ENCODE measurements around the gene CARM1. TPM values are rescaled to one million over a fixed set of nuclear protein-coding genes. Genes with fewer than 3 reads are reported as not detected.
"Not testable (repeated sequence)": the region's sequence is repeated elsewhere in the genome, so short reads cannot be mapped to it uniquely, and the experiment has no call there.

CARM1 gene
- polyA plus RNA-seq, 3 donors, result 17.3 to 28.9 (median 22.4) TPM

GRCh38 chr19:10919352-10920287 lies 48.3 kb downstream of the CARM1 start:
- 44 to 86% (median 83%) methylated on average over 26 of the region's 26 CpGs for WGBS, 3 donors
- no peak overlapping the region for H3K27ac ChIP-seq (ENCODE audit: low read depth, low read length)

DNA sequence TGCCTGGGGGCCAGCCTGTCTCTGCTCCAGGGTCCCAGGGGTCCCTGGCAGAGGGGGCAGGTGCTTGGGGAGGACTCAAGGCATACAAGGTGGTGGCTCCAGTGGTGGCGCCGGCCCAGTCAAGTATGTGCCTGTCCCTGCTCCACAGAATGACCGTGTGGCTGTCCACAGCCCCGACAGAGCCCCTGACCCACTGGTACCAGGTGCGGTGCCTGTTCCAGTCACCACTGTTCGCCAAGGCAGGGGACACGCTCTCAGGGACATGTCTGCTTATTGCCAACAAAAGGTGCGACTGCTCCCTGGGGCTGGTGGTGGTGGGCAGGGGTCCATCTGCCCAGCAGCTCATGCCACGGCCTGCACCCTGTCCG lies 48.9 kb downstream of the CARM1 start:
- WGBS, 3 donors, result 89 to 94% (median 93%) methylated on average over 10 of the region's 10 CpGs
- no peak overlapping the region for H3K27ac ChIP-seq (ENCODE audit: low read depth, low read length)

- WGBS, 3 donors, result 86 to 91% (median 89%) methylated on average over 16 of the region's 16 CpGs
- H3K27ac ChIP-seq (ENCODE audit: low read depth, low read length), result no peak overlapping the region
Observed at GRCh38 chr19:10920781-10921180, 49.4 kb downstream of the CARM1 start.

DNA sequence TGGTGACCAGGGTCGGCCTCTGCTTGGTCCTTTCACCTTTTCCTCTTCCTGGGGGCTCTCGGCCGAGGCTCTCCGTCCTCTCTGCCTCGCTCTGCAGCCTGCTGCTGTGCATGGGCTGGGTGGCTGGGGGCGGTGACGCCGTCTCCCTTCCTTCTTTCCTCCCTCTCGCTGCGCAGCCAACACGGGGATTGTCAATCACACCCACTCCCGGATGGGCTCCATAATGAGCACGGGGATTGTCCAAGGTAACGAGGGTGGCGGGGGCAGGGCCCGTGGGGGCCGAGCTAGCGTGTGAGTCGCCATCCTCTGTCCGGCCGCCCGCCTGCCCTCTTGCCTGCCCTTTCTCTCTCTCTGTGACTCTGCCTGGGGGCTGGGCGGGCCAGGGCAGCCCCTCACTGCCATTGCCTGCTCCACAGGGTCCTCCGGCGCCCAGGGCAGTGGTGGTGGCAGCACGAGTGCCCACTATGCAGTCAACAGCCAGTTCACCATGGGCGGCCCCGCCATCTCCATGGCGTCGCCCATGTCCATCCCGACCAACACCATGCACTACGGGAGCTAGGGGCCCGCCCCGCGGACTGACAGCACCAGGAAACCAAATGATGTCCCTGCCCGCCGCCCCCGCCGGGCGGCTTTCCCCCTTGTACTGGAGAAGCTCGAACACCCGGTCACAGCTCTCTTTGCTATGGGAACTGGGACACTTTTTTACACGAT lies 50.0 kb downstream of the CARM1 start:
- WGBS, 3 donors, result 85 to 89% (median 88%) methylated on average over 41 to 43 of the region's 43 CpGs
- H3K27ac ChIP-seq (ENCODE audit: low read depth, low read length), result no peak overlapping the region

- H3K27ac ChIP-seq (ENCODE audit: low read depth, low read length), result no peak overlapping the region
- WGBS, 3 donors, result 83 to 85% (median 83%) methylated on average over 32 to 33 of the region's 33 CpGs
Observed at GRCh38 chr19:10921910-10922637, 50.7 kb downstream of the CARM1 start.

- 92 to 93% (median 92%) methylated on average over 13 of the region's 13 CpGs for WGBS, 3 donors
- H3K27ac ChIP-seq (ENCODE audit: low read depth, low read length), result no peak overlapping the region
Observed at GRCh38 chr19:10922638-10923014, 51.3 kb downstream of the CARM1 start.

DNA sequence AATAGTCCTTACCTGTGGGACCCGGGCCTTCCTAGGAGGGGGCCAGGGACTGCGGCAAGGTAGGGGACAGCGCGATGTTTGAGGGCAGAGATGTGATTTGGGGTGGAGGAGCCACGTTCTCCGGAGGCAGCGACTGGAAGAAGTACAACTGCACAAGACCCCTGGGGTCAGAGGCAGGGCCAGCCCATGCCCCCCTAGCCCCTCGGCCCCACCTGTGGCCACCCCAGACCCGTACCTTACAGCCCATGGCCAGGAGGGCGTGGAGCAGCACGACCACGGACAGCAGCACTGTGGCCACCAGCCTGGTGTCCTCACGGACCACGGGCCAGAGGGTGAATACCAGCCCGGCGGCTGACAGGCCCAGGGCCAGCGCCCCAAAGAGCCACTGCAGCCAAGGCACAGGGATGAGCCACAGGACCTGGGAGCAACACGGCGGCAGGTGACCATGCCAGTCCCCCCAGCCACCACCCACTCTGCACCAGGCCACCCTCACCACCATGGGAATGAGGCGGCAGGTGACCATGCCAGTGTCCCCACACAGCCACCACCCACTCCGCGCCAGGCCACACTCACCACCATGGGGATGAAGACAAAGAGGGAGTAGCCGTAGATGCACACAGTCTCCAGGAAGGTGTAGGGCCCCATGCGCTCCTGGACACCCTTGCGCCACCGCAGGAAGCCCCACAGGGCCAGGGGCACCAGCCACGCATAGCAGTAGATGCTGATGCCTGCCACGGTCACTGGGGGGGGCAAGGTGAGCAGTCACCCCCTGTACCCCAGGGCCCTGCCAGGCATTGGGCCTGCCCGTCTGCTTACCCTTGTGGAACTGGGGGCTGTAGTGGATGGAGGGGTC lies 52.1 kb downstream of the CARM1 start:
- 91 to 93% (median 92%) methylated on average over 29 of the region's 29 CpGs for WGBS, 3 donors
- H3K27ac ChIP-seq (ENCODE audit: low read depth, low read length), result no peak overlapping the region

- WGBS, 3 donors, result 76 to 86% (median 86%) methylated on average over 13 of the region's 13 CpGs
- no peak overlapping the region for H3K27ac ChIP-seq (ENCODE audit: low read depth, low read length)
Observed at GRCh38 chr19:10924597-10924996, 53.2 kb downstream of the CARM1 start.

DNA sequence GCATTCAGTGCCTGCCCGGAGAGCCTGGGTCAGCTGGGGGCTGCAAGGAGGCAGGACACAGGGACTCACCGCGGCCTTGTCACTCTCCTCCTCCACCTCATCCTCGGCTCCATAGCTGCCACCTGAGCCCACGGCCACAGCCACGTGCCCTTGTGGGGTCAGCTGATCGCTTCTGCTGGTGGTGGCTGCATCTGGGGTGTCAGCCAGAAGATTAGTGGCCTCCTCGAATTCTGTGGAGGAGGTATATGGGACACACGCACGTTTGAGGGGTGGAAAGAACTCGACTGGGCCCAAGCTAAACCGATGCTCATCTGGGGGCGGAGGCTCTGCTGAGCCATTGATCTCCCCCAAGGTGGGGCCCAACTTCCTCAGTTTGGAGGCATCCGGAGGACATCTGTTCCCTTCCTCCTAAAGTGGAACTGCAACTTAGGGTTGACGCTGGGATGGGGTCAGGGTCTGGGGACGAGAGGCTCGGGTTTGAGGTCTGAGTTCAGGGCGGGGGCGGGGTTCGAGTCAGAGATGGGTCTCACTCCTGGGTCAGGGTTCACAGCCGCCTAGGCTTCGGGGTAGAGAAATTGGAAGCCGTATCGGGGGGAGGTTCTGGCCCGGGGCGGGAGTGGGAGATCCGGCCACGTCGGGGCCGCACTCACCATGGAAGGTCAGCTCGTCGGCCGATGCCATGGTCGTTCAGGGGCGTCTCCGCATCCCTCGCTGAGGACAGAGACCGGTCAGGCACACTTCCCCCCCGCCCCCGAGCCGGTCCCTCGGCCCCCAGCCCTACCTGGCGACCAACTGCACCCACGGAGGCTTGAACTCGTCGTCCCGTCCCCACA lies 56.6 kb downstream of the CARM1 start:
- WGBS, 3 donors, result 4 to 8% (median 8%) methylated on average over 38 to 47 of the region's 47 CpGs
- H3K27ac ChIP-seq (ENCODE audit: low read depth, low read length), result no peak overlapping the region

DNA sequence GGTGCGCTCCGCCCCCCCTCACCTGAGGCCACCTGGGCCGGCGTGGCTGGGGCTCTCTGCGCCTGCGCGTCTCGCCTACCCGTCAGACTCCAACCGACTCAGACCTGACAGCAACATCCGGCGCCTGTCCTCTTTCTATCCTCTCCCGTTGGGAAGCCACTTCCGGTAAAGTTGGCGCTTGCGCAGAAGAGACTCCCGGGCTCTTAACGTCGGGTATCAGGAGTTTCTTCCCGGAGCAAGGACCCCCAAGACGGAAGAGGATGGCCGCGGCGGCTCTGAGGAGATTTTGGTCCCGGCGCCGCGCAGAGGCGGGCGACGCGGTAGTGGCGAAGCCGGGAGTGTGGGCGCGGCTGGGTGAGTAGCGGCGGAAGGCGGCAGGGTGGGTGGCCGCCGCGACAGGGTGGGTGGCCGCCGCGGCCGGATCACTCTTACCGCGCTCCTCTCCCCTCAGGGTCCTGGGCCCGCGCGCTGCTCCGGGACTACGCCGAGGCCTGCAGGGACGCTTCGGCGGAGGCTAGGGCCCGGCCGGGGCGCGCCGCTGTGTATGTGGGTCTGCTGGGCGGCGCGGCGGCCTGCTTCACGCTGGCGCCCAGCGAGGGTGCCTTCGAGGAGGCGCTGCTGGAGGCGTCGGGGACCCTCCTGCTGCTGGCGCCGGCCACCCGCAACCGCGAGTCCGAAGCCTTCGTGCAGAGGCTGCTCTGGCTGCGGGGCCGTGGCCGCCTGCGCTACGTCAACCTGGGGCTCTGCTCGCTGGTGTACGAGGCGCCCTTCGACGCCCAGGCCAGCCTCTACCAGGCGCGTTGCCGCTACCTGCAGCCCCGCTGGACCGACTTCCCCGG lies 57.4 kb downstream of the CARM1 start, which contains the start of the genes TIMM29 and YIPF2:
Gene TIMM29 (plus strand): TSS at position 249 of the 839 bp plus-strand sequence. CDS start 12 bp downstream, at position 261.
Gene YIPF2 (minus strand): TSS at position 77 of the 839 bp plus-strand sequence. CDS start 229 bp downstream, outside the sequence.
- WGBS, 3 donors, result 0 to 1% (median 1%) methylated on average over 52 to 96 of the region's 96 CpGs
- no peak within 1 kb of the TSS for H3K27ac ChIP-seq (ENCODE audit: low read depth, low read length)

GRCh38 chr19:10929402-10929794 lies 58.0 kb downstream of the CARM1 start:
- H3K27ac ChIP-seq (ENCODE audit: low read depth, low read length), result no peak overlapping the region
- 1 to 10% (median 10%) methylated on average over 26 to 27 of the region's 27 CpGs for WGBS, 3 donors

GRCh38 chr19:10935371-10936059 lies 64.2 kb downstream of the CARM1 start:
- no peak overlapping the region for H3K27ac ChIP-seq (ENCODE audit: low read depth, low read length)
- 87 to 90% (median 89%) methylated on average over 9 of the region's 9 CpGs for WGBS, 3 donors

DNA sequence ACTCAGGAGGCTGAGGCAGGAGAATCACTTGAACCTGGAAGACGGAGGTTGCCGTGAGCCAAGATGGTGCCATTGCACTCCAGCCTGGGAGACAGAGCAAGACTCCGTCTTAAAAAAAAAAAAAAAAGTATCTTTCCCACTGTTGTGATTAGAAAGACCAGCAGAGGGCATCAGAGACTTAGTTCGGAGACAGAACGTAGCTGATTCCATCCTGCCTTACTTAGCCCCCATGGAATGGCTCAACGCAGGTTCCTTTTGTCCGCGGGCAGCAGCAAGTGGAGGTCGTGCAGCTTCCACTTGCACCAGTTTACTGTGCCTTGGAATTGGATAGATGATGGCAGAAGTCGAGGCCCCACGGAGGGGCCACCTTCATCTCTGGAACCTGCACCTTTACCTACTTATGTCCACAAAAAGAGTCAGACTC lies 65.3 kb downstream of the CARM1 start:
- no peak overlapping the region for H3K27ac ChIP-seq (ENCODE audit: low read depth, low read length)
- WGBS, 3 donors, result 2 to 5% (median 4%) methylated on average over 10 to 11 of the region's 11 CpGs

- WGBS, 3 donors, result 71 to 77% (median 76%) methylated on average over 12 to 14 of the region's 14 CpGs
Observed at GRCh38 chr19:10941649-10942048, 70.3 kb downstream of the CARM1 start.

GRCh38 chr19:10943412-10943811 lies 72.1 kb downstream of the CARM1 start:
- H3K27ac ChIP-seq (ENCODE audit: low read depth, low read length), result not testable (repeated sequence)
- 83 to 94% (median 84%) methylated on average over 4 of the region's 4 CpGs for WGBS, 3 donors

More at GRCh38 chr19:10941649-10942048, 70.3 kb downstream of the CARM1 start:
- not testable (repeated sequence) for H3K27ac ChIP-seq (ENCODE audit: low read depth, low read length)

- H3K27ac ChIP-seq (ENCODE audit: low read depth, low read length), result no peak overlapping the region
- 92 to 97% (median 93%) methylated on average over 4 of the region's 4 CpGs for whole genome bisulfite sequencing, 3 donors
Observed at GRCh38 chr19:10945264-10945663, 73.9 kb downstream of the CARM1 start.

All from adipose tissue (tissue), 3 donors.